ENCODE measurements around the gene GRIK4. TPM values are rescaled to one million over a fixed set of nuclear protein-coding genes. Genes with fewer than 3 reads are reported as not detected.

GRIK4 gene
- total RNA-seq, 1 donor from 2014 or later: 4.3 TPM

- Histone ChIP-seq H3K36me3 (no peaks in the 10 kb centered on the region), H3K4me3 (no peak overlapping the region), H3K27me3 (peaks cover 7% of the 10 kb centered on the region), H3K4me1 (no peaks in the 10 kb centered on the region), H3K27ac (no peak overlapping the region), H3K9me3 (no peaks in the 10 kb centered on the region)
- TF ChIP-seq CTCF (IDR thresholded peaks at IDR 0.05): no peak
- DNase-seq (no peak), ATAC-seq (no peak)
- intact Hi-C loops (cut with DNase I): no loop called here
Observed at GRCh38 chr11:120746836-120747609, 235.5 kb downstream of the GRIK4 start.

GRCh38 chr11:120747850-120748814, 236.6 kb downstream of the GRIK4 start:
- H3K4me1 ChIP-seq: no peaks in the 10 kb centered on the region
- no peak overlapping the region for H3K27ac ChIP-seq
- ATAC-seq (no peak), DNase-seq (no peak)
- no peaks in the 10 kb centered on the region for H3K9me3 ChIP-seq
- intact Hi-C loops (cut with DNase I): no loop called here
- no peak for TF ChIP-seq CTCF (IDR thresholded peaks at IDR 0.05)
- H3K36me3 ChIP-seq: no peaks in the 10 kb centered on the region
- no peak overlapping the region for H3K4me3 ChIP-seq
- H3K27me3 ChIP-seq: peaks cover 7% of the 10 kb centered on the region

GRCh38 chr11:120749395-120749794, 237.8 kb downstream of the GRIK4 start:
- Histone ChIP-seq H3K4me3 (no peak overlapping the region), H3K9me3 (no peaks in the 10 kb centered on the region), H3K27me3 (peaks cover 7% of the 10 kb centered on the region), H3K36me3 (no peaks in the 10 kb centered on the region), H3K4me1 (no peaks in the 10 kb centered on the region), H3K27ac (no peak overlapping the region)
- intact Hi-C loops (cut with DNase I): no loop called here
- no peak for TF ChIP-seq CTCF (IDR thresholded peaks at IDR 0.05)
- DNase-seq (no peak), ATAC-seq (no peak)

GRCh38 chr11:120750647-120751549, 239.3 kb downstream of the GRIK4 start:
- H3K36me3 ChIP-seq: no peaks in the 10 kb centered on the region
- no peak for TF ChIP-seq CTCF (IDR thresholded peaks at IDR 0.05)
- no peak overlapping the region for H3K4me3 ChIP-seq
- no peaks in the 10 kb centered on the region for H3K27me3 ChIP-seq
- DNase-seq (no peak), ATAC-seq (no peak)
- H3K9me3 ChIP-seq: no peaks in the 10 kb centered on the region
- H3K27ac ChIP-seq: no peak overlapping the region
- no peaks in the 10 kb centered on the region for H3K4me1 ChIP-seq
- intact Hi-C loops (cut with DNase I): no loop called here

- H3K4me1 ChIP-seq: no peaks in the 10 kb centered on the region
- no peak for TF ChIP-seq CTCF (IDR thresholded peaks at IDR 0.05)
Observed at GRCh38 chr11:120751550-120751949, 240.0 kb downstream of the GRIK4 start.

More at GRCh38 chr11:120751550-120751949, 240.0 kb downstream of the GRIK4 start:
- H3K27ac ChIP-seq: no peak overlapping the region
- H3K36me3 ChIP-seq: no peaks in the 10 kb centered on the region
- ATAC-seq (no peak), DNase-seq (no peak)
- intact Hi-C loops (cut with DNase I): no loop called here
- H3K27me3 ChIP-seq: no peaks in the 10 kb centered on the region
- no peak overlapping the region for H3K4me3 ChIP-seq
- no peaks in the 10 kb centered on the region for H3K9me3 ChIP-seq

Data from upper lobe of right lung (tissue), 1 donor.